Measurements from ENCODE around the gene C2orf76.
A peak's percentile ranks its signal among the peaks of the same experiment; 100 is the strongest.
"Not testable (repeated sequence)": the region's sequence is repeated elsewhere in the genome, so short reads cannot be mapped to it uniquely, and the experiment has no call there.

Gene C2orf76

GRCh38 chr2:119377294-119377992 lies 10.8 kb upstream of the C2orf76 start:
- DNase-seq (ENCODE audit: low read depth): no peak

GRCh38 chr2:119376810-119377209 lies 10.2 kb upstream of the C2orf76 start:
- no peak for DNase-seq (ENCODE audit: low read depth)

GRCh38 chr2:119376406-119376805 lies 9.8 kb upstream of the C2orf76 start:
- DNase-seq (ENCODE audit: low read depth): not testable (repeated sequence)

DNA sequence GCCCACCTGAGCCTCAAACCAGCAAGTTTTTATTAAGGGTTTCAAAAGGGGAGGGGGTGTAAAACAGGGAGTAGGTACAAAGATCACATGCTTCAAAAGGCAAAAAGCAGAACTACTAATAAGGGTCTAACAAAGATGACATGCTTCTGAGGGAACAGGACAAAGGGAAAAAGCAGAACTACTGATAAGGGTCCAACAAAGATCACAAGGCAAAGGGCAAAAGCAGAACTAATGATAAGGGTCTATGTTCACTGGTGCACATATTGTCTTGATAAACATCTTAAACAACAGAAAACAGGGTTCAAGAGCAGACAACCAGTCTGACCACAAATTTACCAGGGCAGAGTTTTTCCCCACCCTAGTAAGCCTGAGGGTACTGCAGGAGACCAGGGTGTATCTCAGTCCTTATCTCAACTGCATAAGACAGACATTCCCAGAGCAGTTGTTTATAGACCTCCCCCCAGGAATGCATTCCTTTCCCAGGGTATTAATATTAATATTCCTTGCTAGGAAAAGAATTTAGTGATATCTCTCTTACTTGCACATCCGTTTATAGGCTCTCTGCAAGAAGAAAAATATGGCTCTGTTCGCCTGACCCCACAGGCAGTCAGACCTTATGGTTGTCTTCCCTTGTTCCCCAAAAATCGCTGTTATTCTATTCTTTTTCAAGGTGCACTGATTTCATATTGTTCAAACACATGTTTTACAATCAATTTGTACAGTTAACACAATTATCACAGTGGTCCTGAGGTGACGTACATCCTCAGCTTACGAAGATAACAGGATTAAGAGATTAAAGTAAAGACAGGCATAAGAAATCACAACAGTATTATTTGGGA lies 7.5 kb upstream of the C2orf76 start:
- not testable (repeated sequence) for DNase-seq (ENCODE audit: low read depth)

DNA sequence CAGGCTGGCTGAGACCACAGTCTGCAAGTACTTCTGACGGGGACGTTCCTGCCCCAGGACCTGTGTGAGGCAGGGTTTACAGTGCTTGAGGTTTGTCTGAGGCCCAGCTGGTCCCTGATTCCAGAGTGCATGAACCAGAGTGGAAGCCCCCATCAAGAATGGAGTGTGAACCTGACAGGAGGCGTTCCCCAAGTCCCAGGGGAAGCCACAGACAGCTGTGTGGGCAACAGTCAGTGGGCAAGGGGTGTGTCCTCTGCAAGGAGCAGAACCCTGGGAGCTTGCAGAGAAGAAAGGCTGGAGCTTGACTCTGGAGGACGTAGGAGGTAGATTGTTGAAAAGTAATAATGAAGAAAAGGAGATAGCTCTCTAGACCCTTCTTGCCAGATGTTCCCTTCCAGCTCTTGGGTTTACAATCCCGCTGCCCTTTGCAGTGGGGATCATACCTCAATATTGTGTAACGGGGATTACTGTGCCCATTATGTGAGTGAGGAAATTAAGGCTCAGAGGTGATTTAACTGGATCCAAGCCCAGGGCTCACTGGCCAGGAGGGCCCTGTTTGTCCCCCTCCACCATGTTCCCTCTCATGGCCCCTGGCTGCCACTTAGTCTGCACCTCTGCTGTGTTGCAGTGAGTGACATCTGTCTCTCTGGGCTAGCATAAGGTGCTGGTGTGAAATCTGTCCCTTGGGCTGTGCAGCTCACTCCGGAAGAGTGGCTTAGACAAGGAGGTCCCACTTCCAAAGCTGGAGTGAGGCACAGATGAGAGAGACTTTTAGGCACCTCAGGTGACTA lies 6.3 kb upstream of the C2orf76 start:
- no peak for DNase-seq (ENCODE audit: low read depth)

DNA sequence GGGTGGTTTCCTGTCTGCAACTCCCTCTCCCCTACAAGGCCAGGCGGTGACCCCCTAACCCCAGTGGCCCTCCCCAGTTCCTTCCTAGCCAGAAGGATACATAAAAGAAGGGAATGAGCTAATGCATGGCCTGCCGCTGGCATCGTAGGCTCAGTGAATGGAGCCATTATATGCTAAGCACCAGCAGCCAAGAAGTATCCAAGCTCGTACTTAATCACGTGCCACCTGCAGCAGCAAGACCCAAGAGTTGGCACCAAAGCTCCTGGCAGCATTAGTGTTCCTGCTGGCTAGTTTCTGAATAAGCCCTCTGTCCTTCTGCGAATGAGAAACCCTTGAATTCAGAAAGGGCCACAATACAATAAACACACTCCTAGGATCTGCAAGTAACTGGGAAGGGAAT lies 4.5 kb upstream of the C2orf76 start:
- DNase-seq (ENCODE audit: low read depth): no peak

DNA sequence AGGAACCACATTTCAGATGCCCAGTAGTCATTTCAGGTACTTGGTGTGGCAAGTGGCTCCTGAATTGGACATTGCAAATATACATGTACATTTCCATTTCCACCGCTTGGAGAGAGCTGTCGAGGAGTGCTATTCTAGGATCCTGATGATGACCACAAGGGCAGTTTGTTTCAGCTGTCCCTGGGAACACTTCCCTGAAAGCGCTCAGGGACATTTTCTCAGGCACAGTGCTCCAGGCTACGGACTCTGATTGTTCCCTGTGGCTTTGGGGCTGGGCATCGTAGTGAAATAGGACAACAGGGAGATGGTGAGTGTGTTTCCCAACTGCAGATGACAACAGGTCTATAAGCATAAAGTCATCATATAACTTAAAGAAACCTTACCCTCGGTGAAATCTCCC lies 3.2 kb upstream of the C2orf76 start:
- no peak for DNase-seq (ENCODE audit: low read depth)

DNA sequence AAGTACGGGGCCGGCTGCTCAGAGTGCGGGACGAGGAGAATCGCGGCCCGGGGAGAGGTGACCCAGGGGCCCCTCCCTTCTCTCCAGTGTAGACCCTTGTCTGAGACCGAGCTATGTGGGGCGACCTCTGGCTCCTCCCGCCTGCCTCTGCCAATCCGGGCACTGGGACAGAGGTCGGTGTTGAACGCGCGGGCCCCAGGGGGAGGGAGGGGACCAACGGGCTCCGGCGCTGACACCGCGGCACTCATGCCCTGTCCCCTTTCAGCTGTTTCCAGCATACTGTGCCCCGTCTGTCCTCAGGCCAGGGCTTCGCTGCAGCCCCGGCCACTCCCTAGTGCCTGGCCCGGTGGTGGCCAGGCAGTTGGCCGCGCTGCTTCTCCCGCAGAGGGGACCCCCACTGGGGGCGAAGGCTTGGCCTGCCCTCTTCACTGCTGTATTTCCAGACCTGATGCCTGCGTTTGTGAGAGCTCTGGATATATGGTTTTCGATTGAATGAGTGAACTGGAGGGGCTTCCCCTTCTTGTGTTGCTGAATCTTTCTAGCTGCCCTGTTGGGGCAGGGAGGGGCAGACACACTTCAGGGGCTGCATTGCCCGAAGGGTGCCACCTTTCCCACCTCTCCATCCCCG lies 952 bp upstream of the C2orf76 start:
- DNase-seq (ENCODE audit: low read depth): peak; percentile 5

GRCh38 chr2:119366161-119366648 lies 429 bp downstream of the C2orf76 start:
- peak; percentile 6 for DNase-seq (ENCODE audit: low read depth)

DNA sequence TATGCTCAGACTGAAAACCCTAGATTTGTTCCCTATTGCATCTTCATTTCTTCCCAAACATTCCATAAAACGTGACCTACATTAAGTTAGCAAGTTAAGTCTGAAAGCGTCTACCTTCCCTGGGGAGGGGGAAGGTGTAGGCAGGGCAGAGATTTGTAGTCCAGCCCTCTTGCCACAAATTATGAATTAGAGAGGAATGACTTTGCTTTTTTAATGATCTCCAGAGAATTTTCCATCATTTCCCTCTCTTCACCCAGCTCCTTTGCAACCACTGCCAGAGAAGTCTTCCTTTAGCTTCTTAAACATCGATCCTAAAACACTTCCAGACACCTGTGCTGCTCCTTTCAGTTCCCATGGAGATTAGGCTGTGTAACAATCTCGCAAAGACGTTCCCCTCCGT lies 1.2 kb downstream of the C2orf76 start:
- no peak for DNase-seq (ENCODE audit: low read depth)

GRCh38 chr2:119364798-119365197 lies 1.8 kb downstream of the C2orf76 start:
- DNase-seq (ENCODE audit: low read depth): no peak

DNA sequence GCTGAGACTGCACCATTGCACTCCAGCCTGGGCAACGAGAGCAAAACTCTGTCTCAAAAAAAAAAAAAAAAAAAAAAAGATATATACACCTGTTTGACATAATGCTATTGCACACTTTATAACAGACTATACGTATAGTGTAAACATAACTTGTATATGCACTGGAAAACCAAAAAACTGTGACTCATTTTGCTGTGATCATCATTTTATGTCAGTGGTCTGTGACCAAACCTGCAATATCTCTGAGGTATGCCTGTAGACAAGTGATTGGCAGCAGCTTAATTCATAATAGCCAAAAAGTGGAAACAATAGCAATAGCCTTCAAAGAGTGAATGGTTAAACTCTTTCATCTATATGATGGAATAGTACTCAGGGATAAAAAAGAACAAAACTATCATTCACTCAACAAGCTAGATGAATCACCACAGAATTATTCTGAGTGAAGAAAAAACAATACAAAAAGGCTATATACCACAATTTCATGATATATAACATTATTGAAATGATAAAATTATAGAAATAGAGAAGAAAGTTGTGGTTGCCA lies 6.1 kb downstream of the C2orf76 start:
- DNase-seq (ENCODE audit: low read depth): no peak

GRCh38 chr2:119359774-119360173 lies 6.9 kb downstream of the C2orf76 start:
- no peak for DNase-seq (ENCODE audit: low read depth)

- DNase-seq (ENCODE audit: low read depth): no peak
Observed at GRCh38 chr2:119354860-119355259, 11.8 kb downstream of the C2orf76 start.

GRCh38 chr2:119352357-119352756 lies 14.3 kb downstream of the C2orf76 start:
- no peak for DNase-seq (ENCODE audit: low read depth)

GRCh38 chr2:119350311-119350998 lies 16.2 kb downstream of the C2orf76 start:
- no peak for DNase-seq (ENCODE audit: low read depth)

DNA sequence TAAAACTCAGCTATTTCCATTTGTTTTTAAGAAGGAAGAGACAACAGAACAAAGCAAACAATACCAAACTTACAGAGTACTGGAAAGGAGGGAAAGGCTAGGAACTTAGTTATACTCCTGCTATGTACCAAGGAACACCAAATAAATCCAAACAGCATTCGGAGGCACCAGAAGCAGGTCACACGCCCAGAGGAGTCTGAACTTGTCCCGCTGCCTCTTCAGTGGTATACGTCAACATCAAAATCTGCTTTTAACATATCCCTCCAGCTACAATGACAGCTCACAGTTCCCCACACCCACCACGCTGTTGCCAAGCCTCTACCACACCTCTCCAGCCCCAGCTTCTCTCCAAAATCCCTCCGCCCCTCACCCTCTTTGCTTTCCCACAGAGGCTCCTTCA lies 17.3 kb downstream of the C2orf76 start:
- no peak for DNase-seq (ENCODE audit: low read depth)

DNA sequence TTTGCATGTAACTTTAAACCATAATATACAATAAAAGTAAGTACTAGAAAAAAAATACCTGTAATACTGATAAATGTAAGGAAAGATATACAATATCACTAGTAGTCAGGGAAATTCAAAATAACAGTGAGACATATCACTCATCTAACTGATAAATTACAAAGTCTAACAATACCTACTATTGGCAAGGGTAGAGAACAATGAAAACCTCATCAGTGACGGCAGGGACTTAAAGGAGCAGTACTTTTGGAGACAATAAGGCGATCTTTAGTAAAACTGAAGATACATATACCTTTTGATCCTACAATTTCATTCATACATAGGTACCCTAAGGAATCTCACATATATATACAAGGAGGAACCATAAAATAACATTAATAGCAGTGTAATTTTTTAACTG lies 24.9 kb downstream of the C2orf76 start:
- DNase-seq (ENCODE audit: low read depth): no peak

DNA sequence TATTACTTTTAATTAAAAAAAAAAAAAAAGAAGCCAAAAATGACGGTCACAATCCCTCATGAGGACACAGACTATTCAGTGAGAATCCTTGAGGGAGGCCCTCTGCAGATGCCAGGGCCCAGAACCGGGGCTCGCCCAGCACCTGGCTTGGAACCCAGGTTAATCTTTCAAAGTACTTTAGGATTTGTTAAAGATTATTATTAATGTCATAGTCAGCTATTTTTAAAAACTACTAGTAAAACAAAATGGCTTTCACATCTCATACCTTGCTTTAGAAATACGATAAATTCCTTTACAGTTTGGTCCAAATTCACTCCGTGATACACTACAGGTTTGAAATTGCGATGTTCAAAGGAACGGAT lies 27.1 kb downstream of the C2orf76 start:
- DNase-seq (ENCODE audit: low read depth): no peak

DNA sequence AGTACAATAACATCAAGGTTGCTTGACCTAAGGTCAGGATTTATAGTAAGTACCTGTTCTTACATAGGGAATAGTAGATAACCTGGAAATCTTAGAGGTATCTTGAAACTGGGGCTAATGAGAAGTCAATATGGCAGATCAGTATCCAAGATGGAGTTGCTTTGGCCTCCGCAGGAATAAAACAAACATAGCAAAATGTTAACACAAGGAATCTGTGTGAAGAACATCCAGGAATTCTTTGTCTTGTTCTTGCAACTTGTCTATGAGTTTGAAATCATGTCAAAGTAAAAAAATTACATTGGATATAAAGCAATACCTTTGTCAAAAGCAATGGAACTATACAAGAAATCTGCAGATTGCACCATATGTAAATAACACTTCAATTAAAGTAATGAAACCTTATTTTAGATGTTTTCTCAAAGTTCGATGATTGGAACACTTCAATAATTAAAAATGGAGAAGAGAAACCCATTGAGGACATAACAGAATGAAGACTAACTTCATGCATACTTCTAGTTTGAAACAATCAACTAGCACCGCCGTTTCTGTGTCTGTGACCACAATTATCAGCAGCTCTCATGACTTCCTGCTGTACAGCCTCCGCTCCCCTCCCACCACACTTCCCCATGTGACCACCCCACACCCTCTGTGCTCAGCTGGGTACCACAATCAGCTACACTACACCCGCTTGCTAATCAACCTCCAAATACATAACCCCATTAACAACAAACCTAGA lies 27.6 kb downstream of the C2orf76 start:
- peak; percentile 9 for DNase-seq (ENCODE audit: low read depth)

GRCh38 chr2:119338272-119338671 lies 28.4 kb downstream of the C2orf76 start:
- no peak for DNase-seq (ENCODE audit: low read depth)
